DOHH2 (cell line): ENCODE data around the gene OR5K2.

Experiments
- H3F3A ChIP-seq: fragments of 200-600 bp; sonication (generic), shearing (Covaris generic); 2 replicates; pipeline ENCODE4 v1.6.0; 2016; ENCODE audit warnings: antibody characterized with exemption, mild to moderate bottlenecking; ENCODE audit not compliant: control insufficient read depth, insufficient read depth
- H3K27ac ChIP-seq: fragments of 200-600 bp; sonication (generic); 2 replicates; pipeline ENCODE4 v1.5.1; 2014; ENCODE audit warnings: low read depth, mild to moderate bottlenecking, low read length, moderate library complexity
- H3K27me3 ChIP-seq: fragments of 200-600 bp; sonication (generic); 2 replicates; pipeline ENCODE4 v1.6.1; 2014; ENCODE audit warnings: mild to moderate bottlenecking, low read length, mixed read lengths; ENCODE audit not compliant: control insufficient read depth
- H3K36me3 ChIP-seq: fragments of 200-600 bp; sonication (generic); 2 replicates; pipeline ENCODE4 v1.6.1; 2014; ENCODE audit warnings: mild to moderate bottlenecking, low read length, moderate library complexity, mixed read lengths; ENCODE audit not compliant: control insufficient read depth
- H3K4me1 ChIP-seq: fragments of 200-600 bp; sonication (generic); 2 replicates; pipeline ENCODE4 v1.6.1; 2014; ENCODE audit warnings: mild to moderate bottlenecking, low read length, mixed read lengths; ENCODE audit not compliant: control insufficient read depth
- H3K4me2 ChIP-seq: fragments of 200-600 bp; sonication (generic); 2 replicates; pipeline ENCODE4 v1.6.0; 2014; ENCODE audit warnings: mild to moderate bottlenecking, low read length, moderate library complexity
- H3K4me3 ChIP-seq: fragments of 200-600 bp; sonication (generic); 2 replicates; pipeline ENCODE4 v1.5.1; 2014; ENCODE audit warnings: mild to moderate bottlenecking, low read length, mixed read lengths
- H3K79me2 ChIP-seq: fragments of 200-600 bp; sonication (generic); 2 replicates; pipeline ENCODE4 v1.6.1; 2014; ENCODE audit warnings: mild to moderate bottlenecking, low read length, mixed read lengths; ENCODE audit not compliant: control insufficient read depth
- H3K9me2 ChIP-seq: fragments of 200-600 bp; sonication (generic); replicated peaks from 2 replicates; pipeline ENCODE4 v1.6.1; 2014; ENCODE audit warnings: mild to moderate bottlenecking, low read length, mixed read lengths; ENCODE audit not compliant: control insufficient read depth
- H3K9me3 ChIP-seq: fragments of 200-600 bp; sonication (generic); 2 replicates; pipeline ENCODE4 v1.6.1; 2014; ENCODE audit warnings: antibody characterized with exemption, low read length, mixed read lengths; ENCODE audit not compliant: control insufficient read depth, insufficient read depth
- H4K20me1 ChIP-seq: fragments of 200-600 bp; sonication (generic); 2 replicates; pipeline ENCODE4 v1.6.0; 2014; ENCODE audit warnings: low read depth, mild to moderate bottlenecking, antibody characterized with exemption, low read length, moderate library complexity; ENCODE audit not compliant: control insufficient read depth, insufficient read depth
- CTCF ChIP-seq: fragments of 200-600 bp; sonication (generic); IDR thresholded peaks from one replicate; pipeline ENCODE4 v1.5.1; 2014; ENCODE audit warnings: antibody characterized with exemption, mild to moderate bottlenecking, low read depth, low read length; ENCODE audit not compliant: poor library complexity, severe bottlenecking
- EZH2phosphoT487 ChIP-seq: fragments of 200-600 bp; sonication (generic); IDR thresholded peaks from 2 replicates; pipeline ENCODE4 v1.6.1; 2017; ENCODE audit warnings: borderline replicate concordance, mild to moderate bottlenecking, antibody characterized with exemption, low read length, moderate library complexity, mixed read lengths

Gene OR5K2

GRCh38 chr3:98497381-98497780, at the start of gene OR5K2:
OR5K2 (plus strand) TSS chr3:98497681; CDS start chr3:98497681, 0 bp downstream.
- no peaks in the 10 kb centered on the region for H3K79me2 ChIP-seq
- H3K36me3 ChIP-seq, result no peaks in the 10 kb centered on the region
- no peaks in the 10 kb centered on the region for H3F3A ChIP-seq
- no peak within 1 kb of the TSS for H3K4me2 ChIP-seq
- no peaks in the 10 kb centered on the region for H4K20me1 ChIP-seq
- H3K4me1 ChIP-seq, result no peaks in the 10 kb centered on the region
- H3K27me3 ChIP-seq, result peaks cover 3% of the 10 kb centered on the region; the same call in 1 of the 2 replicates
- H3K4me3 ChIP-seq, result no peak within 1 kb of the TSS
- TF ChIP-seq EZH2phosphoT487 (no peak), CTCF (no peak)
- no peak within 1 kb of the TSS for H3K27ac ChIP-seq
- H3K9me2 ChIP-seq, result no peaks in the 10 kb centered on the region
- H3K9me3 ChIP-seq, result no peaks in the 10 kb centered on the region

GRCh38 chr3:98449606-98450193, 47.8 kb upstream of the OR5K2 start:
- Histone ChIP-seq H3K27ac (no peak overlapping the region), H3K36me3 (no peaks in the 10 kb centered on the region), H3K9me2 (no peaks in the 10 kb centered on the region), H3K9me3 (no peaks in the 10 kb centered on the region), H4K20me1 (no peaks in the 10 kb centered on the region), H3F3A (no peaks in the 10 kb centered on the region), H3K79me2 (no peaks in the 10 kb centered on the region), H3K4me3 (no peak overlapping the region), H3K4me1 (peaks cover 6% of the 10 kb centered on the region), H3K4me2 (no peak overlapping the region), H3K27me3 (no peaks in the 10 kb centered on the region)
- TF ChIP-seq CTCF (no peak), EZH2phosphoT487 (no peak)

GRCh38 chr3:98450372-98450771, 47.1 kb upstream of the OR5K2 start:
- H4K20me1 ChIP-seq, result no peaks in the 10 kb centered on the region
- no peaks in the 10 kb centered on the region for H3K36me3 ChIP-seq
- H3K27me3 ChIP-seq, result no peaks in the 10 kb centered on the region
- no peaks in the 10 kb centered on the region for H3F3A ChIP-seq
- no peak overlapping the region for H3K4me3 ChIP-seq
- no peak overlapping the region for H3K27ac ChIP-seq
- no peaks in the 10 kb centered on the region for H3K79me2 ChIP-seq
- H3K9me3 ChIP-seq, result no peaks in the 10 kb centered on the region
- H3K4me2 ChIP-seq, result no peak overlapping the region
- peaks cover 6% of the 10 kb centered on the region for H3K4me1 ChIP-seq
- no peak for TF ChIP-seq EZH2phosphoT487
- no peak for TF ChIP-seq CTCF
- no peaks in the 10 kb centered on the region for H3K9me2 ChIP-seq
